ENCODE measurements around the gene ATF1. TPM values are rescaled to one million over a fixed set of nuclear protein-coding genes. Genes with fewer than 3 reads are reported as not detected.
A peak's percentile ranks its signal among the peaks of the same experiment; 100 is the strongest.

Gene ATF1
- total RNA-seq, 4 donors from 2014 or later, result 14.9 to 24.9 (median 20.5) TPM

DNA sequence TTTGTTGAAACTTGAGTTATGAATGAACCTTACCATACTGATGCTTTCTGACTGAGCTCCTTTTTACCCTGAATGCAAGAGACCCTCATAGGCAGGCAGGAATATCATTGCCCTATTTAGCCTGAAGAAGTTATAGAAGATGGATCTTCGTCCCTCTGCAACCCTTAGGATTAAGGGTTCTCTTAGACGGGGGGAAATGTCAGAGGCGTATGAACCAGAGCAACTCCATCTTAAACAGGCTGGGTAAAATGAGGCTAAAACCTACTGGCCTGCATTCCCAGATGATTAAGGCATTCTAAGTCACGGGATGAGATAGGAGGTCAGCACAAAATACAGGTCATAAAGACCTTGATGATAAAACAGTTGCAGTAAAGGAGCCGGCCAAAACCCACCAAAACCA is 7.5 kb downstream of the ATF1 start:
- no peak for DNase-seq (ENCODE audit: low spot score in 2 of 2)
- intact Hi-C loops (cut with DNase I; ENCODE audit: low total_unique reads), result no loop called here
- 95 to 97% methylated on average over 5 of the region's 5 CpGs for WGBS, 2 donors
- TF ChIP-seq POLR2A (IDR thresholded peaks at IDR 0.05), result no peak
- TF ChIP-seq, protein P1, sequence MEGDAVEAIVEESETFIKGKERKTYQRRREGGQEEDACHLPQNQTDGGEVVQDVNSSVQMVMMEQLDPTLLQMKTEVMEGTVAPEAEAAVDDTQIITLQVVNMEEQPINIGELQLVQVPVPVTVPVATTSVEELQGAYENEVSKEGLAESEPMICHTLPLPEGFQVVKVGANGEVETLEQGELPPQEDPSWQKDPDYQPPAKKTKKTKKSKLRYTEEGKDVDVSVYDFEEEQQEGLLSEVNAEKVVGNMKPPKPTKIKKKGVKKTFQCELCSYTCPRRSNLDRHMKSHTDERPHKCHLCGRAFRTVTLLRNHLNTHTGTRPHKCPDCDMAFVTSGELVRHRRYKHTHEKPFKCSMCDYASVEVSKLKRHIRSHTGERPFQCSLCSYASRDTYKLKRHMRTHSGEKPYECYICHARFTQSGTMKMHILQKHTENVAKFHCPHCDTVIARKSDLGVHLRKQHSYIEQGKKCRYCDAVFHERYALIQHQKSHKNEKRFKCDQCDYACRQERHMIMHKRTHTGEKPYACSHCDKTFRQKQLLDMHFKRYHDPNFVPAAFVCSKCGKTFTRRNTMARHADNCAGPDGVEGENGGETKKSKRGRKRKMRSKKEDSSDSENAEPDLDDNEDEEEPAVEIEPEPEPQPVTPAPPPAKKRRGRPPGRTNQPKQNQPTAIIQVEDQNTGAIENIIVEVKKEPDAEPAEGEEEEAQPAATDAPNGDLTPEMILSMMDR (IDR thresholded peaks at IDR 0.05), result no peak
- no peak overlapping the region for H3K4me3 ChIP-seq (ENCODE audit: low read depth, poor library complexity, severe bottlenecking)

DNA sequence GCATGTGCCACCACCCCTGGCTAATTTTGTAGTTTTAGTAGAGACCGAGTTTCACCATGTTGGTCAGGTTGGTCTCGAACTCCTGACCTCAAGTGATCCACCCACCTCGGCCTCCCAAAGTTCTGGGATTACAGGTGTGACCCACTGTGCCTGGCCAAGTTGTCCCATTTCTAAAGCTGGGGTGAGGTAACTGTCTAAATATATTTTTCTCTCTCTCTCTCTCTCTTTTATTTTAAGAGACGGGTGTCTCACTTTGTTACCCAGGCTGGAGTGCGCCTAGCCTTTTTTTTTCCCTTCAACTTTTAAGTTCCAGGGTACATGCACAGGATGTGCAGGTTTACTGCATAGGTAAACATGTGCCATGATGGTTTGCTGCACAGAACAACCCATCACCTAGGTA is 8.6 kb downstream of the ATF1 start:
- no peak overlapping the region for H3K4me3 ChIP-seq (ENCODE audit: low read depth, poor library complexity, severe bottlenecking)
- WGBS, 2 donors, result 92 to 98% methylated on average over 5 of the region's 5 CpGs
- intact Hi-C loops (cut with DNase I; ENCODE audit: low total_unique reads), result no loop called here
- TF ChIP-seq, protein P1 (IDR thresholded peaks at IDR 0.05), result no peak
- no peak for TF ChIP-seq POLR2A (IDR thresholded peaks at IDR 0.05)
- peak in 1 of 2 donors; percentile 13 for DNase-seq (ENCODE audit: low spot score in 2 of 2)

- WGBS, 2 donors, result 94 to 100% methylated on average over 2 of the region's 2 CpGs
- DNase-seq (ENCODE audit: low spot score in 2 of 2), result peak in 1 of 2 donors; percentile 61
Observed at GRCh38 chr12:50772877-50773276, 9.0 kb downstream of the ATF1 start.

GRCh38 chr12:50775251-50775650 is 11.3 kb downstream of the ATF1 start:
- TF ChIP-seq POLR2A (IDR thresholded peaks at IDR 0.05), result no peak
- TF ChIP-seq, protein P1 (IDR thresholded peaks at IDR 0.05), result no peak

More at GRCh38 chr12:50772877-50773276, 9.0 kb downstream of the ATF1 start:
- TF ChIP-seq, protein P1 (IDR thresholded peaks at IDR 0.05), result no peak
- TF ChIP-seq POLR2A (IDR thresholded peaks at IDR 0.05), result no peak
- intact Hi-C loops (cut with DNase I; ENCODE audit: low total_unique reads), result no loop called here
- H3K4me3 ChIP-seq (ENCODE audit: low read depth, poor library complexity, severe bottlenecking), result no peak overlapping the region

GRCh38 chr12:50776749-50777728 is 13.1 kb downstream of the ATF1 start:
- WGBS, 2 donors, result 88 to 91% methylated on average over 9 of the region's 9 CpGs
- intact Hi-C loops (cut with DNase I; ENCODE audit: low total_unique reads), result no loop called here
- TF ChIP-seq POLR2A (IDR thresholded peaks at IDR 0.05), result no peak
- TF ChIP-seq, protein P1 (IDR thresholded peaks at IDR 0.05), result no peak

More at GRCh38 chr12:50775251-50775650, 11.3 kb downstream of the ATF1 start:
- 86 to 90% methylated on average over 2 of the region's 2 CpGs for WGBS, 2 donors
- DNase-seq (ENCODE audit: low spot score in 2 of 2), result peak in 1 of 2 donors; percentile 31
- intact Hi-C loops (cut with DNase I; ENCODE audit: low total_unique reads), result no loop called here
- no peak overlapping the region for H3K4me3 ChIP-seq (ENCODE audit: low read depth, poor library complexity, severe bottlenecking)

More at GRCh38 chr12:50776749-50777728, 13.1 kb downstream of the ATF1 start:
- no peak overlapping the region for H3K4me3 ChIP-seq (ENCODE audit: low read depth, poor library complexity, severe bottlenecking)
- DNase-seq (ENCODE audit: low spot score in 2 of 2), result peak in 1 of 2 donors; percentile 12
